ENCODE measurements around the gene KRT25.

DNA sequence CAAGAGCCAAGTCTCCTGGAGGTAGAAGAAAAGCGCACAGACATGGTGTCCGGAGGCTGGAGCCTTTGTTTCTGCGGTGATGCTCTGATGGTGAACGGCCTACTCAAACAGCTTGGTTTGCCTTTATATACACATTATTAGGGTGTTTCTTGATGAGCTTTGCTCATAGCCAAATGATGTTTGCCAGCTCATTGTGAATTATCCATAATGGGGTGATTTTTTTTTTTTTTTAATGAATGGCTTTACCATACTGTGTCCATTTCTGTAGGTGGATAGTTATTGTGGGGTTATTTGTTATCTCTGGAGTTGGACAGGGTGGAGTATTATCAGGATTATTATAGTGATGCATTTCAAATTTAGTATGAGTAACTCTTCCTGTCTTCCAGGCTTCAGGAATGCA, 27.3 kb upstream of the KRT25 start, which contains the start of gene KRT27:
- TF ChIP-seq, protein P1, sequence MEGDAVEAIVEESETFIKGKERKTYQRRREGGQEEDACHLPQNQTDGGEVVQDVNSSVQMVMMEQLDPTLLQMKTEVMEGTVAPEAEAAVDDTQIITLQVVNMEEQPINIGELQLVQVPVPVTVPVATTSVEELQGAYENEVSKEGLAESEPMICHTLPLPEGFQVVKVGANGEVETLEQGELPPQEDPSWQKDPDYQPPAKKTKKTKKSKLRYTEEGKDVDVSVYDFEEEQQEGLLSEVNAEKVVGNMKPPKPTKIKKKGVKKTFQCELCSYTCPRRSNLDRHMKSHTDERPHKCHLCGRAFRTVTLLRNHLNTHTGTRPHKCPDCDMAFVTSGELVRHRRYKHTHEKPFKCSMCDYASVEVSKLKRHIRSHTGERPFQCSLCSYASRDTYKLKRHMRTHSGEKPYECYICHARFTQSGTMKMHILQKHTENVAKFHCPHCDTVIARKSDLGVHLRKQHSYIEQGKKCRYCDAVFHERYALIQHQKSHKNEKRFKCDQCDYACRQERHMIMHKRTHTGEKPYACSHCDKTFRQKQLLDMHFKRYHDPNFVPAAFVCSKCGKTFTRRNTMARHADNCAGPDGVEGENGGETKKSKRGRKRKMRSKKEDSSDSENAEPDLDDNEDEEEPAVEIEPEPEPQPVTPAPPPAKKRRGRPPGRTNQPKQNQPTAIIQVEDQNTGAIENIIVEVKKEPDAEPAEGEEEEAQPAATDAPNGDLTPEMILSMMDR (IDR thresholded peaks at IDR 0.05) = no peak
- TF ChIP-seq POLR2A (IDR thresholded peaks at IDR 0.05) = no peak

Data from lower leg skin (tissue), 3 donors.